Breast epithelium (tissue), 3 donors: ENCODE results near the gene COL17A1.

Experiments used
- CTCF ChIP-seq, 3 donors: fragments of 450-650 bp; IDR thresholded peaks; one replicate each; pipeline ENCODE4 v1.5.1; 2016 to 2017; ENCODE audit warnings: antibody characterized with exemption in 3 of 3, mild to moderate bottlenecking in 3 of 3, moderate library complexity in 3 of 3
- POLR2A ChIP-seq: fragments of 450-650 bp; IDR thresholded peaks from one replicate; pipeline ENCODE4 v1.6.1; 2016; ENCODE audit warnings: antibody characterized with exemption, mild to moderate bottlenecking, moderate library complexity
- POLR2AphosphoS5 ChIP-seq, 3 donors: sonication (generic); formaldehyde crosslinking; IDR thresholded peaks; one replicate each; pipeline ENCODE4 v1.6.1; 2017; ENCODE audit warnings: antibody characterized with exemption in 3 of 3

GRCh38 chr10:104025524-104025923 lies 60.2 kb downstream of the COL17A1 start:
- TF ChIP-seq CTCF (IDR thresholded peaks at IDR 0.05) (no peak), POLR2A (no peak), POLR2AphosphoS5 (IDR thresholded peaks at IDR 0.05) (no peak)
